Stimulated activated CD4-positive, alpha-beta T cell treated with anti-CD3 and anti-CD28 coated beads, TNF-alpha, amount 100 ng/mL, for 24 hours (primary cell): ENCODE measurements around the gene SLC6A13.
A peak's percentile ranks its signal among the peaks of the same experiment; 100 is the strongest.
"Not testable (repeated sequence)": the region's sequence is repeated elsewhere in the genome, so short reads cannot be mapped to it uniquely, and the experiment has no call there.

ENCODE experiments used
- DNase-seq, 3 experiments: peaks; one replicate each; pipeline ENCODE4 v3.0.0-alpha.2; 2020; ENCODE audit warnings: low read depth in 3 of 3

SLC6A13 gene

DNA sequence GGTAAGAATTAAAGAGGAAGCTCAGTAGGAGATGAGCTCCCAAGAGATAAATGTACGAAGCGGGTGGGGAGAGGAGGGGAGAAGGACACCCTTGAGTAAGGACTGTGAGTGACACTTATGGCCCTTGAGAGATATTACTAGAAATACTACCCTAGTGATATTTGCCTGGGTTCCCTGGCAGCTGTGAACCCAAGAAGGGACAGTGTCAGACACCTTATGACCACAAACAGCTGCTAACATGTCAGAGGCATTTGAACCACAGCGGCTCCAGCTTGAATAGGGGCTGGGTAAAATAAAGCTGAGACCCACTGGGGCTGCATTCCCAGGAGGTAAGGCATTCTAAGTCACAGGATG lies 29.0 kb downstream of the SLC6A13 start:
- DNase-seq = no peak

DNA sequence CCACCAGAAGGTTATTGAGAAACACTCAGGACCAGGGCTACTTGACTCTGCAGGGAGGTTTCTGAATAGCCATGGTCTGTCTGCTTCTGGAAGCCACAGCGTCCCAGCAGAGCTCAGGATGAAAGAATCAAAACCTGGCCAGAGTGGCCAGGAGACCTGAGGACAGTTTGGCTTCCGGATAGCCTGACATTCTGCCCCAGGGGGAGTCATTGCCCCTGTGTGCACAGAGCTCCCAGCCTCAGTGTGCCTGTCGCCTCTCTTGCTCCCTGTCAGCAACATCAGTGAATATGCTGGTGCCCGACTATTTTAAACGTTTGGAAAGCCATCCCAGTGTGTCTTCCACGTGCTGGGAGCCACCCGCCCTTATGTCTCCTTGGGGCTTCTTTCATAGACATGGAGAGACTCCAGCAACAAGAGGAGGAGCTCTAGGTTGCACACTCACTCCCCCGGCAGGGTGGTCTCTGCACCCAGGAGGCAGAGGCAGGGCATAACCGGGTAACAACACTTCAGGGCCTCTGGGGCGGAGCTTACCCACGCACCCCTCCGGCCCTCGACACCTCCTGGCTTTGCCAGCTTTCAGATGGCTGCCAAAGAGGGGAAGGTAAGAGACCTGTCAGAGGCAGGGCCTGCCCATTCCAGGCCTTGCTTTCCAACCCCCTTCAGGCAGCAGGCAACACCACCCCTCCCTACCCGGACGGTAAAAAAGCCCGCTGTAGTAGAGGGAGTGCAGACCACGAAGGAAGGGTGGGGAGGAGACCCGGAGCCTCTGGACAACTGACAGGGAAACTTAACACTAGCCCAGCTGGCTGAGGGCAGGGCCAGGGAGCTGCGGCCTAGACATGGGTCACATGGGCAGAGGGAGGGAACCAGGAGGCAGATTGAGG lies 29.7 kb downstream of the SLC6A13 start:
- no peak for DNase-seq

GRCh38 chr12:230925-231671 lies 31.5 kb downstream of the SLC6A13 start:
- DNase-seq = no peak

- DNase-seq = no peak
These were observed 33.0 kb downstream of the SLC6A13 start for GRCh38 chr12:229441-230191.

DNA sequence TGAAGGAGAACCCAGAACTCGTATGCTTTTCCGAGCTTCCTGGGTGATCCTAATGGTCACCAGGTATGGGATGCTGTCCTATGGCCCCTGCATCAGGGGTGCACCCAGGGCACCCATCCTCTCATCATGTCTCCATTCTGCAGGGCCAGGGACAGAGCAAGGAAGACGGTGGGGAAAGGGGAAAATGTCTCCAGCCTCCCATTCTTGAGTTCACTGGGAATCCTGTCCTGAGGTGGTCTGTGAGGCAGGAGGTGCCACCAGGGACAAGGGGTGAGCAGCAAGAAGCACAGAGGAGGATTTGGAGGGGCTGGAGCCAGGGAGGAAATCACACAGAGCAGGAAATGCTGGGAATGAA lies 33.8 kb downstream of the SLC6A13 start:
- DNase-seq = no peak

DNA sequence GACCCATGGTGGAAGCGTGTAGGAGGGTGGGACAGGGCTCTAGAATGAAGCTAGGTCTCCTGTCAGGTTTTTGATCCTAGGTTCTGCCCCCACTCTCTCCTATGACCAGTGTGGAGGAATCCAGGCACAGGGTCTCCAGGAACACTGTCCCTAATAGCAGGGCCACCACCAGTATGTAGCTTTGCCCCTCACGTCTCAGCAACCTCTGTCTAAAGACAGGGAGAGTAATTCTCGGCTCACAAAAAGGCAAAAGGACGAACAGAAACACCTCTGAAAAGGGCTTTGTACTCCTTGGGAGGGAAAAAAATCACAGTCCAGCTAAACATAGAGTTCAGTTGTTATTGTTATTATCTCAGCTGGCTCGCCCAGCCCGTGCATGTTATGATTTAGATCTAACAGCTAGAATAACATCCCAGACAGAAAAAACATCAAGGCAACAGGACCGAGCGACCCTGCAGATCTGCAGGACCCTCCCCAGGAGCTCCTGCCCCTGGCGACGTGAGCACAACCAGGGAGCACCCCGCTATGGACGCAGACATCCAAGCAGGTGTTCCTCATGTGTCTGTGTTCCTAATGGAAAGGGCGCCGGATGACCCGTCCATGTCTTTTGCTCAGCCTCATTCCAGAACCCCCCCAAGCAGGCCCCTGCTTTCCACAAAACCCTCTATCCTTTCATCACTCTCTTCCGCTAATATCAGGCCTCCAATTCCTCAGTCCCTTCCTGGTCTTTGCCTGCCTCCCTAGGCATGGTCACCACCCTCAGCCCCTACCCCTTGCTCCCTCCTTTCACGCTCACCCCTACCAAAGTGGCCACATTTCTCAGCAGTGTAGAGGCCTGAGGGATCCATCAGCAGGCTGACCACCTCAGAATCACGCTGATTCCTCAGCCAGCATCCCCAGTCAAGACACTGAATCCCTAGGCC lies 34.5 kb downstream of the SLC6A13 start:
- no peak for DNase-seq

- DNase-seq = no peak
These were observed 35.2 kb downstream of the SLC6A13 start for GRCh38 chr12:227286-227915.

DNA sequence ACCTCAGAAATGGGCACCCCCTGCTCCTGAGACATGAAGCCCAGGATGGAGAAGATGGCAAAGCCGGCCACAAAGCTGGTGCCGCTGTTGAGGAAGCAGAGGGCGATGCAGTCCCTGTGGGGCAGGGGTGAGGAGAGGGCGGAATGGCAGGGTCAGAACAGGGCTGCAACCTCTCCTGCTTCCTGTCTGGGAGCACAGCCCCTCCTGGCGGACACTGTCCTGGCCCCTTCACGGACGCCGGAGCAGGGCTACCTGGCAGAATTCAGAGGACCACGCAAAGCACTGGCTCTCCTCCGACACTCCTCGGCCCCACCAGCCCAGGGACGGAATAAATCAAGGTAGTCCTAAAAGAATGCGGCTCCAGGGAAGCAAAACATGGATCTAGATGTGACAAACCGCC lies 36.2 kb downstream of the SLC6A13 start:
- DNase-seq = no peak

- no peak for DNase-seq
These were observed 37.6 kb downstream of the SLC6A13 start for GRCh38 chr12:225012-225411.

GRCh38 chr12:224330-224729 lies 38.3 kb downstream of the SLC6A13 start:
- DNase-seq = no peak

- DNase-seq = no peak
These were observed 38.8 kb downstream of the SLC6A13 start for GRCh38 chr12:223841-224240.

DNA sequence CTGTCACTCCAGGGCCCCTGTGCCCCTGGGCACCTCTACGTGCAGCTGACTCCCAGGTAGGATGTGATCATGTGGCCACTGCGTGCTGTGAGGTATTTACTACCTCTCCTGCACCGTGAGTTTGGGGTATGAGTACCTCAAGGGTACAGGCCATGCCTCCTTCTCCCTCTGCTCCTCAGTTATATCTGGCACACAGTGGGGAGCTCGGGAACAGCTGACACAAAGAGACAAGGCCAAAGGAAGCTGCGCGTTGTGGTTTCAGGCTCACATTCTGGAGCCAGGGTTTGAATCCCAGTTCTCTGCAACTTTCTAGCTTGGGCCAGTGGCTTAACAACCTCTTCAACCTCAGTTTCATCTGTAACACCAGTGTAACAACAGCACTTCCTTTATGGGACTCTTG lies 40.9 kb downstream of the SLC6A13 start:
- no peak for DNase-seq

DNA sequence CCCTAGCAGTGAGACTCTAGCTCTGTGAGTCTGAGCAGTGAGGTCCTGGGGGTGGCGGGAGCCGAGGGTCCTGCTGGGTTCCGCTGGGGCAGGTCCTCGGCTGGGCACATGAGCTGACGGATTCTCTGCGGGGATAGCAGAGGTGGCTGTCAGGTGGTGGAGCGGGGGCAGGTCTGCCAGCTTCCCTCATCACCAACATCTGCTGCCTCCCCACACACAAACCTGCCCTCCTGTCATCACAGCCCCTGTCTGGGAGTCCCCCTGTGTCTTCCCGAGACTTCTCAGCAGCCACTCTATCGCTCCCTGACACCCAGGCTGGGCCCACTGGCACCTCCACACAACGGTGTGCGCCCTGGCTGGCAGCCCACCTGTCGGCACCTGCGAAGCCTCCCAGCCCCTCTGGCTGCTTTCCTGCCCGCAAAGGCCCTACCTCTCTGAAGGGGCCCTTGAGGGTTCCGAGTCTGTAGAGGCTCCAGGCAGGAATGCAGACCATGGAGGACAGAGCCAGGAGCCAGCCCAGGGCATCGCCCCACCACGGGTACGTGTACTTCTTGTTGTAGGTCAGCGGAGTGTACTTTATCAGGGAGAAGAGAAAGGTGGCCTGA lies 41.6 kb downstream of the SLC6A13 start:
- DNase-seq = no peak

- no peak for DNase-seq
These were observed 42.1 kb downstream of the SLC6A13 start for GRCh38 chr12:220491-220890.

- peak; percentile 9 to 69 (median 13) for DNase-seq
These were observed 42.7 kb downstream of the SLC6A13 start for GRCh38 chr12:219891-220352.

DNA sequence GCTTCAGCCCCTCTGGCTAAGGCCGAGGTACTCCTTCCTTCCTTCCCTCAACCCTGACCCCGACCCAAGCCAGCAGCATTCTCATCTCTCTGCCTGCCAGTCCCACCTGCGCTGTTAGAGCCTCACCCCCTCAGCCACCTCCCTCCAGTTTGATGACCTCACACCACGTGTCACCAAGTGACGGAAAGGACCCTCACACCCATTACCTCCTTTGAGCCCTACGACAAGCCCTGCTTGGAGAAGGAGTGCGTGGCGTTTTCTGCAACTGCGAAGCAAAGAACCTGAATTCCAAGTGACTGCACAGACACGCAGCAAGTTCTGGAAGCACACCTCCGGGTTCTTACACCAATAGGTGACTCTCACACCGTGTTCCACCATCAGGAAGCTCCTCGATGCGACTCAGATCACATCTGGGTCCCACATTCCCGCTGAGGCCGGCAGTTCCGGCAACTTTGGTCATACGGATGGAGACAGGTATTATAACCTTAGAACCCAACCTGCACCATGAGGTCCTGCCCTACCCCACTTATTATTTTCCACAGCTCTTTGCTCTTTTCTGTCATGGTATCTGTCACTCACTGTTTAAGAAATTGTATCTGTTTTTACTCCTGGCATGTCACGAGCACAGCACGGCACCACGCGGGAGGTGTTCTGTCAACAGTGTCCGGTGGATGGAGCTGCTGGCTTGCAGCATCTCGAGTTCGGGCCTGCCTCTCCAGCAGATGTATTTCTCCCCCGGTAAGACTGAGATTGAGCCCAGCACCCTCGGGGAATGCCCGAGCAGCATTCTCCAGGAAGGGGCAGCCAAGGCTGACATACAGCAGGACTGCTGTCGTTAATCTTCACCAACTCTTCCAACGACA lies 43.7 kb downstream of the SLC6A13 start:
- DNase-seq = no peak

DNA sequence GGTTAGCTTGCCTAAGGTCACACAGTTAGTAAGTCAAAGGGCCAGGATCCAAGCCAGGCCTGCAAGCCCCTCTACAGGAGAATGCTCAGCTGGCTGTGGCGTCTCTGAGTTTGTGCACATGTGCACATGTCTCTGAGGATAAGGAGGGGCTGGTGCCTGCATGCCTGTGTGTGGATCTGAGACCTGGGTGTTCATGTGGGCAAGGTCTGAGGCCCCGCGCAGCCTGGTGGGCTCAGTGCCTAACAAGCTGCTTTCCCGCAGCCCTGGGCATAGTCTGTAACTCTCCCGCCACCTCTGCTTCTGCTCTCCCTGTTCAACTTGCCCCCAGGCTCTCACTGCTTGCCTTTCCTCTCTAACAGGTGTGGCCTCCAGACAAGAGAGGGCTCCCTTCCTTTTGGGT lies 44.4 kb downstream of the SLC6A13 start:
- no peak for DNase-seq

DNA sequence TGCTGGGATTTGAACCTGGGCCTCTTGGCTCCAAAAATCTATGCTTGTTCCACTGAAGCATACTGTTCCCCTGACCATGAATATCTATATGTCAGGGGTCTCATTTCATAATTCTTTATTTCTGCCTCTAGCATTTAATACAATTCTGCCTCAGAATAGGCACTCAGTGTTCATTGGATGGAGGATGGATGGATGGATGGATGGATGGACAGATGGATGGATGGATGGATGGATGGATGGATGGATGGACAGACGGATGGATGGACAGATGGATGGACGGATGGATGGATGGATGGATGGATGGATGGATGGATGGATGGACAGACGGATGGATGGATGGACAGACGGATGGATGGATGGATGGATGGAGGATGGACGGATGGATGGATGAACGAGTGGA lies 45.6 kb downstream of the SLC6A13 start:
- DNase-seq = not testable (repeated sequence)

DNA sequence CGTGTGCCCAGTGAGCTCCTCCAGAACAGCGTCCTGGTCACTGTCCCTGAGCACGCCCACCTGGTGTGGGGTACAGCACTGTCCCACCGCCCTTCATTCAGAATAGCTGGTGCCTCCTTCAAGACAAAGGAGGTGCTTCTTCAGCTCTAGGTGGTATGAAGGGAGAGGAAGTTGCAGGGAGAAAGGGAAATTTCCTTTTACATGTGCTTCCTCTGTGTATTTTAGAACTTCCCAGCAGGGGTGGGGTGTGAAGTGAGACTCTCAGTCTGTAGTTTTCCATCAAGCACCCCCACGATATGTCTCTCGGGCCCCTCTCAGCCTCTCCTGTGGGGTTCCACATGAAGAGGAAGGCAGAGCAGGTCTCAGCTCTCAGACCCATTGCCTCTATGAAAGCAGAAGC lies 47.5 kb downstream of the SLC6A13 start:
- no peak for DNase-seq
